ENCODE data around the gene RELA. TPM values are rescaled to one million over a fixed set of nuclear protein-coding genes. Genes with fewer than 3 reads are reported as not detected.
A peak's percentile ranks its signal among the peaks of the same experiment; 100 is the strongest.

RELA gene
- polyA plus RNA-seq, 1 of the 3 experiments (the other 2 are of a cell fraction) = 49.5 TPM

DNA sequence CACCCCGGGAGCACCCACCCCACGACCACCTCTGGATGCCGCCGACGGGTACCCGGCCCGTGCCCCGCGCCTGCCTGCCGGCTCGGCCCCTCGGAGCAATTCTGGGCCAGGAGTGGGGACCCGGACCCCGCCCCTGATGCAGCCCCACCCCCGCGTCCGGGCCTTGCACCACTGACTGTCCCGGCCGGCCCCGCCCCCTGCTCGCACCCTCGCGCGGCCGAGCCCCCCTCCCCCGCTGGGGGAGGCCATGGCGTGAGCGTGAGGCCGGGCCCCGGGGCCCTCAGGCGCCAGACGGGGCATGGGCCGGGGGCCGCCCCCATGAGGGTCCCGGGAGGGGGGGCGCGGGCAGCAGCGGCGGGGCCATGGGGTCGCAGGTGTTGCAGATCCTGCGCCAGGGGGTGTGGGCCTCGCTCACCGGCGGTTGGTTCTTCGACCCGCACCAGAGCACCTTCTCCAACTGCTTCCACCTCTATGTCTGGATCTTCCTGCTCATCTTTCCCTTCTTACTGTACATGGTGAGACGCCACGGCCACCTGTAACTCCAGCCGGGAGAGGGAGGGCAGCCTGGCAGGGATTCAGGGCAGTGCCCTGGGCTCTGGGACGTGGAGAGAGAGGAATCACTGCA is 46.7 kb downstream of the RELA start (continued):
- TF ChIP-seq FOXM1 (IDR thresholded peaks at IDR 0.05; ENCODE audit: low read depth) = no peak

DNA sequence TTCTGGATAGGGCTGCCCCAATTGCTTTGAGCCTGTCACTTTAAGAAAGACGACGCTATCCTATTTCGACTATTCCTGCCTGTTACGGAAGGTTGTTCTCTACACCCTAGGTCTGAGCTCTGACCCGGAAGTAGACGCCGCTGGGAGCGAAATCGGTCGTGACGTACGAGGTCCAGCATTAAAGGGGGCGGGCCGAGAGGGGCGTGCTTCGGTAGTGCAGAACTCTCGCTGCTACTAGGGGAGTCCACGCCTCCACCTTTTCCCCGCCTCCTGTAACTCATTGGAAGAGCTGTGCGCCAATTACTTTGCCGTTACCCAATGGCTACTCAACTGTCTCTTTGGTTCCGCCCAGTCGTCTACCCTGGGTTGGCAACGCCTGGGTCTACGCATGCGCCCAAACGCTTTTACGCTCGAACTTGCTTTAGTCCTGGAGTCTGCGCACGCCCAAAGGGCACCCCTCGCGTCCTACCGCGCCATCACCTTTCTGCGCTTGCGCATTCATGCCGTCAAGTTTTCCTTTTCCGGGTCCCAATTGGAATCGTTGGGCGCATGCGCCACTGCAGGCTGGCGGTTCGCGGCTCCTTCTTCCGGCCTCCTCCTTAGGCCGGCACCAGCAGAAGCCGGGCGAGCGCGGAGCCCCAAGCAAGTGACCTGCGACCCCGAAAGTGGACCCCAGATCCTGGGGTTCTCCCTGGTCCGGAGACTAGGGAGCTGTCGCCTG is 47.3 kb downstream of the RELA start, which contains the start of gene PCNX3:
TSS of gene PCNX3 (plus strand) at position 548 of the 721 bp plus-strand sequence. CDS start 536 bp downstream, outside the sequence.
- H3K36me3 ChIP-seq (replicated peaks in 1 of 2; ENCODE audit: control insufficient read depth in 1 of 2, insufficient read depth in 2 of 2, low read length in 1 of 2) = peaks cover 6 to 38% of the 10 kb centered on the region in 2 experiments
- peaks cover 93% of the 10 kb centered on the region for H3K79me2 ChIP-seq (ENCODE audit: insufficient read depth)
- H3K9me3 ChIP-seq = no peaks in the 10 kb centered on the region
- POLR2A ChIA-PET = interaction anchor here (0.6 to 1.5 kb wide), 18 partner anchors 8 to 1381 kb away, joined by 3 to 6 read pairs (median 4); partner anchors contain the start of genes CCDC85B, CFL1, LTBP3 and MALAT1
- peak within 1 kb of the TSS; percentile 87 to 95 for H3K4me3 ChIP-seq (ENCODE audit: low read depth in 2 of 2, low read length in 1 of 2)
- H3K4me1 ChIP-seq (ENCODE audit: control insufficient read depth in 1 of 2, insufficient read depth in 2 of 2, low read depth in 1 of 2, low read length in 1 of 2) = peaks cover 25 to 36% of the 10 kb centered on the region in 2 experiments; a peak in 3 of 4 replicates
- H2AFZ ChIP-seq (ENCODE audit: low read depth) = no peak within 1 kb of the TSS
- WGBS (ENCODE audit: low lambda C conversion rate) = under 1% methylated on average over 31 of the region's 55 CpGs
- no peaks in the 10 kb centered on the region for H3K27me3 ChIP-seq (ENCODE audit: insufficient read depth)
- H3K4me2 ChIP-seq = peak within 1 kb of the TSS; percentile 85
- no peaks in the 10 kb centered on the region for H3K9me2 ChIP-seq
- H3K9ac ChIP-seq = peak within 1 kb of the TSS; percentile 93
- peak; percentile 100 for DNase-seq
- peaks cover 23% of the 10 kb centered on the region for H4K20me1 ChIP-seq (ENCODE audit: insufficient read depth)
- peak within 1 kb of the TSS; percentile 83 to 93 for H3K27ac ChIP-seq (ENCODE audit: low read depth in 2 of 2, low read length in 1 of 2)
- CTCF ChIA-PET = interaction anchor here (1.0 to 2.8 kb wide), 7 partner anchors 21 to 273 kb away, joined by 3 to 14 read pairs (median 4); partner anchors contain the start of genes FAM89B, FIBP and ZNRD2
- peaks cover 4% of the 10 kb centered on the region for H3F3A ChIP-seq (replicated peaks; ENCODE audit: insufficient read depth)
- peak; percentile 62 for TF ChIP-seq TAF1 (IDR thresholded peaks at IDR 0.05; ENCODE audit: borderline replicate concordance, low read depth, low read length)
- no peak for TF ChIP-seq JUND (IDR thresholded peaks at IDR 0.05)
- peak; percentile 91 for TF ChIP-seq MXI1 (IDR thresholded peaks at IDR 0.05; ENCODE audit: low read depth, low read length)
- TF ChIP-seq CHD2 (IDR thresholded peaks at IDR 0.05; ENCODE audit: low read length, partially characterized antibody) = peak; percentile 95
- TF ChIP-seq GATA2 (CRISPR knock-in tag; IDR thresholded peaks at IDR 0.05) = no peak
- TF ChIP-seq, protein P1, sequence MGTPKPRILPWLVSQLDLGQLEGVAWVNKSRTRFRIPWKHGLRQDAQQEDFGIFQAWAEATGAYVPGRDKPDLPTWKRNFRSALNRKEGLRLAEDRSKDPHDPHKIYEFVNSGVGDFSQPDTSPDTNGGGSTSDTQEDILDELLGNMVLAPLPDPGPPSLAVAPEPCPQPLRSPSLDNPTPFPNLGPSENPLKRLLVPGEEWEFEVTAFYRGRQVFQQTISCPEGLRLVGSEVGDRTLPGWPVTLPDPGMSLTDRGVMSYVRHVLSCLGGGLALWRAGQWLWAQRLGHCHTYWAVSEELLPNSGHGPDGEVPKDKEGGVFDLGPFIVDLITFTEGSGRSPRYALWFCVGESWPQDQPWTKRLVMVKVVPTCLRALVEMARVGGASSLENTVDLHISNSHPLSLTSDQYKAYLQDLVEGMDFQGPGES (IDR thresholded peaks at IDR 0.05; ENCODE audit: low read depth, low read length) = peak; percentile 94
- no peak for TF ChIP-seq RCOR1 (IDR thresholded peaks at IDR 0.05; ENCODE audit: low read length)
- no peak for TF ChIP-seq EZH2phosphoT487 (IDR thresholded peaks at IDR 0.05; ENCODE audit: borderline replicate concordance, low read depth)
- TF ChIP-seq FOSL2 (IDR thresholded peaks at IDR 0.05; ENCODE audit: borderline replicate concordance, low read depth) = no peak
- no peak for TF ChIP-seq TEAD4 (IDR thresholded peaks at IDR 0.05; ENCODE audit: borderline replicate concordance, insufficient read depth)
- peak; percentile 94 for TF ChIP-seq MAX (IDR thresholded peaks at IDR 0.05; ENCODE audit: low read depth)
- TF ChIP-seq USF1 (IDR thresholded peaks at IDR 0.05; ENCODE audit: borderline replicate concordance, low read depth) = no peak
- TF ChIP-seq TCF12 (IDR thresholded peaks at IDR 0.05) = no peak
- TF ChIP-seq FOXM1 (IDR thresholded peaks at IDR 0.05; ENCODE audit: low read depth) = no peak
- peak; percentile 72 for TF ChIP-seq POLR2AphosphoS5 (IDR thresholded peaks at IDR 0.05; ENCODE audit: low read depth, low read length)
- TF ChIP-seq RFX5 (IDR thresholded peaks at IDR 0.05; ENCODE audit: low read length) = no peak
- TF ChIP-seq EP300 (IDR thresholded peaks at IDR 0.05; ENCODE audit: borderline replicate concordance in 1 of 2, low read depth in 1 of 2, low read length in 1 of 2) = peak in 1 of 2 experiments; percentile 39; a peak in 1 of 4 replicates
- TF ChIP-seq, protein P2, sequence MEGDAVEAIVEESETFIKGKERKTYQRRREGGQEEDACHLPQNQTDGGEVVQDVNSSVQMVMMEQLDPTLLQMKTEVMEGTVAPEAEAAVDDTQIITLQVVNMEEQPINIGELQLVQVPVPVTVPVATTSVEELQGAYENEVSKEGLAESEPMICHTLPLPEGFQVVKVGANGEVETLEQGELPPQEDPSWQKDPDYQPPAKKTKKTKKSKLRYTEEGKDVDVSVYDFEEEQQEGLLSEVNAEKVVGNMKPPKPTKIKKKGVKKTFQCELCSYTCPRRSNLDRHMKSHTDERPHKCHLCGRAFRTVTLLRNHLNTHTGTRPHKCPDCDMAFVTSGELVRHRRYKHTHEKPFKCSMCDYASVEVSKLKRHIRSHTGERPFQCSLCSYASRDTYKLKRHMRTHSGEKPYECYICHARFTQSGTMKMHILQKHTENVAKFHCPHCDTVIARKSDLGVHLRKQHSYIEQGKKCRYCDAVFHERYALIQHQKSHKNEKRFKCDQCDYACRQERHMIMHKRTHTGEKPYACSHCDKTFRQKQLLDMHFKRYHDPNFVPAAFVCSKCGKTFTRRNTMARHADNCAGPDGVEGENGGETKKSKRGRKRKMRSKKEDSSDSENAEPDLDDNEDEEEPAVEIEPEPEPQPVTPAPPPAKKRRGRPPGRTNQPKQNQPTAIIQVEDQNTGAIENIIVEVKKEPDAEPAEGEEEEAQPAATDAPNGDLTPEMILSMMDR (IDR thresholded peaks at IDR 0.05) = no peak
- 0 out of 2 replicates have a peak, but pooled peaks have one; percentile 16 for TF ChIP-seq REST (IDR thresholded peaks at IDR 0.05; ENCODE audit: low read depth, low read length)
- peak; percentile 92 for TF ChIP-seq ELF1 (IDR thresholded peaks at IDR 0.05)
- TF ChIP-seq MEF2A (IDR thresholded peaks at IDR 0.05; ENCODE audit: borderline replicate concordance, low read depth) = no peak
- no peak for TF ChIP-seq RAD21 (IDR thresholded peaks at IDR 0.05; ENCODE audit: low read length)
- no peak for TF ChIP-seq FOXJ3 (CRISPR knock-in tag; IDR thresholded peaks at IDR 0.05)
